ENCODE data around the gene NDUFA13.

The NDUFA13 gene

DNA sequence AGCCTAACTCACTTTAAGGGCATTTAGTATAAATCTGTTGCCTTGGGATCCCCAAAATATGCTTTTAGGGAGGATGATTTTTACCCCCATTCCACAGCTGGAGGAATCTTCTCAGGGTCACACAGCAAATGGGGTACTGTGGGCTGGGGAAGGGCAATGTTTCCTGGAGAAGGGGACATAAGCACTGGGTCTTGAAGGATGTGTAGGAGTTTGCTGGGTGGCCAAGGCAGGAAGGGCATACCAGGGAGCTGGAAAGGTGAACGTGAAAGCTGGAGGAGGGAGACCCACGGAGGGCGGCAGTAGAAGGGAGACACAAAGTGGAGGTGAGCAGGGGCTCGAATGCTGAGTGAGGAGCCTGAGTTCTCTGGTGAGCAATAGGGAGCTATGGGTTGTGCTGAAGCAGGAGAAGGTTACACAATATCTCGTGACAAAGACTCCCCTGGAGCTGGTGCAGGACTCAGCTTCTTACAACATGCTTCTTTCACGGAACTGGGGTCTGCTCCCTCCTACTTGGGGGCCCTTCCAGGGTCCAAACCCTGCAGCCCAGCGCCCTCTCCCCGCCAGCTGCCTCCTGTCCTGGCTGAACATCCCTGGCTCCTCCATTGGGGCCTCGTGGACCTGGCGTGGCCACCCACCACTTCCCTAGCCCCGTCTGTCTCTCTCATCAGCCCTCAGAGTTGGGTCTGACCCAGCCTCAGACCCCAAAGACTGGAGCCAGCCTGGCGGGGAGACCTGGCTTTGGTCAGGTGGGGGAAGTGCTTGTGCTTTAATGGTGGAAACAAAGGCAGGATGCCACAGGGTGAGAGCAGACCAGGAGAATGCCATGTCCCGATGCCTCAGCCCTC lies 33.1 kb downstream of the NDUFA13 start:
- no peak for DNase-seq (ENCODE audit: low spot score)

DNA sequence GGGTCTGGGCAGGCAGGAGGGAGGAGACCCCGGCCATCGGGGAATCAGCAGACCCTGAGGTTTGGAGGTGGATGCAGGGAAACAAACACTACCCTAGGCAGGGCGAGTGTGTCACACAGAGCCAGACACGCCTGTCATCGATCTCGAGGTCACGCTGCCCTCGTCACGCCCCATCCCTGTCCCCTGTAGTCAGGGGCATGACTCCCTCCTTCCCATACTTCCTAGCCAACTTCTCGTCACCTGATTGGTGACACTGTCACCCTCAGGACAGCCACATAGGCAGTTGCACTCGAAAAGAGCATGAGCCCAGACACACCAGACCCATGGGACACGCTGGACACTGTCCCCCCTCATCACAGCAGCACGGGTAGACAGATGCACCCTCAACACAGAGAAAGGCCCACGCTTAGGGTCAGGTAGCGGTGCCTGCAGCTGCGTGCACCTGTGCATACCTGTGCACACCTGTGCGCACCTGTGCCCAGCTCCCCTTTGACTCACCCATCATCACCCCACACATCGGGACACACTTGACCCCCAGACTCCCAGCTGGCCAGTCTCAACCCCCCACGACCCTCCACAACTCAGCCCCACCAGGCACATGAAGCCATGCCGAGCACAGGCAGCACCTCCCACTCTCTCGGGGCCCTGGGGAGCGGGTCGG lies 33.9 kb downstream of the NDUFA13 start:
- DNase-seq (ENCODE audit: low spot score): no peak

DNA sequence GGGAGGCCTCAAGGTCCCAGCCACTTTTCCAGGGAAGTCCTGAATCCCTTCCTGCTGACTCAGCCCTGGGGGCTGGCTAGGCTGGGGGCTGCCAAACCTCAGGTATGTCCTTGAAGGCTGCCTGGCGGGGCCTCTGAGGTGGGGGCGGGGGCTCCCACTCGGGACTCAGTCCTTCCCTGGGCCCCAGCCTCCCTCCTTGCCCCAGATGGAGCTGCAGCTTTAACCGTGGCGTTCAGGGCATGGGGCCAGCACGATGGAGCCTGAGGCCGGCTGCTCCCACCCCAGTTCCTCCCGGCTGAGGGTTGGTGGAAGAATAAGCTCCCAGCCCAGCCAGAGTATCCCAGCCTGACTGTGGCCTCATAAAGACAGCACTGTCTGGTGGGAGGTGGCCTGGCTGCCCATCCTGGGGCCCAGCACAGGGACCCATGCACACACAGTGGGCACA lies 34.5 kb downstream of the NDUFA13 start:
- DNase-seq (ENCODE audit: low spot score): no peak

DNA sequence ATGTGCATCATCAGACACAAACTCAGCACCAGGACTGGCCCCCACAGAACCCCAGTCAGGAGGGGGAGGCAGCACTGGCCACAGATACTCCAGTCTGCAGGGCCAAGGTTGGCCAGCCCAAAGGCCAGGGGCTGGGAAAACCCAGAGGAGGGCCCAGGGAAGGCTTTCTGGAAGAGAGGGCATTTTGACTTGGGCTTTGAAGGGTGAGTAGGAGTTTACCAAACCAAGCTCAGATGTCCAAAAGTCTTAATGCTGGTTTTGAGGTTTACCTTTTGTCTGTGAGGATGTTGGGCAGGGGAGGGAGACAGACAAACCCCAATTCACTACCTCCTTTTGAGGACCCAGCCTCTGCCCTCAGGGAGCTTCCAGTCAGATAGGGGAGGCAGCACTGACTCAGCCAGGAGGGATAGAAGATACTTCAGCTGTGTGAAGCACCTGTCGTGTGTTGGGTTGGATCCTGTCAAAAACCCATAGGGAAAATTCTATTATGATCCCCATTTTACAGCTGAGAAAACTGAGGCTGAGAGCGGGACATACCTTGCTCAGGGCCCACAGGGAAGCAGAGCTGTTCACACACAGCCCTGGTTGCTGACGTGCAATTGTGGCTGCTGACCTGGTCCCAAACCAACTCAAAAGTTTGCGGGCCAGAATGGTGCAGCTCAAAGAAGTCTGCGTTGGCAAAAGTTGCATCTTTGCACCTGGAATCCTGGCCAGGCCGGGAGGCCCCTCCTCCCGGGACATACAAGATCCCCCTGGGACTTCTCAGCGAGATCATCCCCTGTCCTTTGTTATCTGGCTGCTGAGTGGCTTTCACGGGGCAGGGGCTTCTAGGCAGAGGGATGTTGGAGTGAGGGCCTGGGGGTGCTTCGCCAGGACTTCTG lies 35.2 kb downstream of the NDUFA13 start:
- DNase-seq (ENCODE audit: low spot score): no peak

DNA sequence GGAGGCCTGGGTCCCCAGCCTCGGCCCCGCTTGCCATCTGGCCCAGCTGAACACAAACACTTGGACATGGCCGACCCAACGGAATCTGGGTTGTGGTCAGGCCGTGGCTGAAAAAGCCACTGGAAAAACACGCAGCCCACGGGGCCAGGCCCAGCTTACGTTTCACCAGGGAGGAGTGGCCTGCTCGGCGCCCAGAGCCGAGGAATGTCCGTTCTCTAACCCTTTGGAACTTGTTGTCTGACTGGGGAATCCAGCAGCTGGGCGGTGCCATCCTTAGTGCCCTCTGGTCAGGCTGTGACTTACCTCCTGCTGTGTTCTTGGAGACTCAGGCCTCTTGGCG lies 35.8 kb downstream of the NDUFA13 start:
- no peak for DNase-seq (ENCODE audit: low spot score)

DNA sequence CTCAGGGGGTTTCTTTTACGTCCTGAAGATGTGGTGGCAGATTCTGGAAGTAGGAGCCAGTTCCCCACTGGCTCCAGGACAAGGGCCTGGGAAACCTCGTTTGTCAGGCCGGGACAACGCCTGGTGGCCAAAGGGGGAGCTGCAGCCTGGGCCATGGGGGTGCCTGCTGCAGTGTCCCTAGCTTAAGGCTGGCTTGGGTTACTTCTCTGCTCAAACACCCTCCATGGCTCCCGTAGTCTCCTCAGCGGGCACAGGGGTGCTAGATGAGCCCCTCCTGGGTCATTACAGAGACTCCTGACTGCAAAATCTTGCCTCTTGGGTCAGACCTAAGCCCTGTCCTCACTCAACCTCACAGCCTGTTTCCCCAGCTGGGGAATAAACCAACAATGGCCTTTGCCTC lies 36.8 kb downstream of the NDUFA13 start:
- peak; percentile 31 for DNase-seq (ENCODE audit: low spot score)

DNA sequence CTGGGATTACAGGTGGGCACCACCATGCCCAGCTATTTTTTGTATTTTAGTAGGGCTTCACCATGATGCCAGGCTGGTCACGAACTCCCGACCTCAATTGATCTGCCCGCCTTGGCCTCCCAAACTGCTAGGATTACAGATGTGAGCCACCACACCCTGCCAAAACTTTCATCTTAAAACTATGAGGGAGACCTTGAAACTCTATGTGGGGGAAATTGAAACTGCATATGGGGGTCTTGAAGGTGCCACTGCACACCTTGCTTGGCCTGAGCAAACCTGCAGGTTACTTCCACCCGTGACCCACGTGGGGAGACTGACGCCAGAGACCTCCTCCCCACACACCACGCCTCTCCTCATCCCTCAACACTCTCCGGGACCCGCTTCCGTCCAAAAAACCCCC lies 37.6 kb downstream of the NDUFA13 start:
- DNase-seq (ENCODE audit: low spot score): no peak

DNA sequence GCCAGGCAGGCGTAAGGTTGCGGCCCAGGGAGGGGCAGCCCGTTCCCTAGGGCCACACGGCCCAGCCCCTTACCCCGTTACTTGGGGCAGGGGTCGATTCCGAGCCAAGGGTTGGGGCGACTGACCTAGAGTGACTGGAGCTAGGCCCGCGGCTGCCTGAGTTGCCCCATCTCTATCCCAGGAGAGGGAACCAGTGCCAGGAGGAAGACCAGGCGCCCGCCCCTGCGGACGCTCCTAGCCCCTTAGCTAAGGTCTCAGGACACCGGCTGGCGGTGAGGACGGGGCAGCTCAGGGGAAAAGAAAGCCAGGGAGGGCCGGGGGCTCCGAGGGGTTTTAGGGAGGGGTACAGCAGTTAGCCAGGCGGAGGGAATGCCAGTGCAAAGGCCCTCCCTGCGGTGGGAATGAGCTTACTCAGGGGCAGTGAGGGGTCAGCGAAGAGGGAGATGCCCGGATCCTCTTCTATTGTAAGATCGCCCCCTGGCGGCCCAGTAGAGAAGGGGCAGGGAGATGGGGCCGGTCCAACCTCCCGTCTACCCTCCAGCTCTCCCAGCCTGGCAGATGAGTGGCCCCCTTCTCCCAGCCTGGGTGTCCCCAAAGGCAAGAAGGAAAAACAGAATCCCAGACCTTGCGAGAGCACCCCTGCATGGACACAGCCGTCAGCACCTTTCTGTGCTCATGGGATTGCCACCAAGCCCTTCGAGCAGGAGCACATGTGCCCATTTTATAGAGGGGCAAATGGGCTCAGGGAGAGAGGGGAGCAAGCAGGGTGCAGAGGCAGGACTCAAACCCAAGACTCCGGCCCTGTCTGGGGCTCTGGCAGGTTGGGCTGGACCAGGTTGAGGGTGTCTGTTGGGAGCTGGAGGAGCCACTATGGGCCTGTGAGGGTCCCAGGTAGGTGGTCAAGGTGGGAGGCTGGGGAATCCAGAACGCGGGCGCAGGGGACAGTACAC lies 38.3 kb downstream of the NDUFA13 start:
- DNase-seq (ENCODE audit: low spot score): peak; percentile 33

DNA sequence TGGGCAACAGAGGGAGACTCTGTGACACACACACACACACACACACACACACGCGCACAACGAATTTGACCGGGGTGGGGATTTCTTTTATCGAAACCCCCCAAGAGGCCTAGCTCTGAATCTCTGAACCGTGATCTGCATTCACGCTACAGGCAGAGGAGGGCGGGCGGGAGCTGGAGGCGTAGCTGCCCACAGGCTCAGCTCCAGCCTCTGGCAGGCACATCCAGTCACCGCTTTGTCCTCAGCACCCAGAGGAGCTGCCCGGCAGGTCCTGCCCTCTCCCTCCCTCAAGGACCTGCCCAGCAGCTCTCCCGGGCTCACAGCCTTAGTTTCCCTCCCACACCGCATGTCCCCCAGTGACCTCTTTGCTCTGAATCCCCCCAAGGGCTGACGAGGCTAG lies 42.0 kb downstream of the NDUFA13 start:
- DNase-seq (ENCODE audit: low spot score): no peak

DNA sequence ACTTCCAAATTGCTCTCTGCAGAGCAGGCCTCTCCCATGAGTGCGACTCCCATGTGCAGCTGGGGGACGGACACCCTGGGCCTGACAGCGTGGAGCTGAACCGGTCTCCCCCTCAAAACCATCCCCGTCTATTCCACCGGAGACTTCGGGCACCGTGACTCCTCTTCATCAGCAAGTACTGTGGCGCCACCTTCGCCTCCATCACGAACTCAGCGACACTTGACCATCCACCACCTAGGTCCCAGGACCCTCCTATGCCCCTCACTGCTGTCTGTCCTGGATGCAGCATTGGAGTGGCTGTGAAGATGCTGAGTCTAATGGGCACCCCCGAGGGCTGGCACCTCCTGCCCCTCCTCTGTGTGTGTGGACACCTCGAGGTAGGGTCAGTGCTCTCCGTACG lies 42.6 kb downstream of the NDUFA13 start:
- DNase-seq (ENCODE audit: low spot score): no peak

DNA sequence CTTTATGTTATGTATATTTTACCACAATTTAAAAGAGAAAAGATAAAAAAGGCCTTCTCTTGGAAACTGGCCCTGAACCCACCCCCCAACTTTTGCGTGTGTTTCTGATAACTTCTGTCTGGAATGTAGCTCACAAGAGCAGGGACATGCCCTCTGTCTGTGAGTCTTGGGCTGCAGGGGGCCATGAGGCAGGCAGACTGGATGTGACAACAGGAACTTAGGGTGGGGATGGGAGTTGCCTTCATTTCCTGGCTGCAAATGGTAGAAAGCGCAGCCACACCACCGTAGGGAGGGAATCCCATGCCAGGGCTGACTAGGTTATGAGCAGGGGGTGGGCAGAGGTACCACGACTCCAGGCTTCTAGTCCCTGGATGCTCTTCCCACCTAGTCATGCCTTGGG lies 43.9 kb downstream of the NDUFA13 start:
- no peak for DNase-seq (ENCODE audit: low spot score)

DNA sequence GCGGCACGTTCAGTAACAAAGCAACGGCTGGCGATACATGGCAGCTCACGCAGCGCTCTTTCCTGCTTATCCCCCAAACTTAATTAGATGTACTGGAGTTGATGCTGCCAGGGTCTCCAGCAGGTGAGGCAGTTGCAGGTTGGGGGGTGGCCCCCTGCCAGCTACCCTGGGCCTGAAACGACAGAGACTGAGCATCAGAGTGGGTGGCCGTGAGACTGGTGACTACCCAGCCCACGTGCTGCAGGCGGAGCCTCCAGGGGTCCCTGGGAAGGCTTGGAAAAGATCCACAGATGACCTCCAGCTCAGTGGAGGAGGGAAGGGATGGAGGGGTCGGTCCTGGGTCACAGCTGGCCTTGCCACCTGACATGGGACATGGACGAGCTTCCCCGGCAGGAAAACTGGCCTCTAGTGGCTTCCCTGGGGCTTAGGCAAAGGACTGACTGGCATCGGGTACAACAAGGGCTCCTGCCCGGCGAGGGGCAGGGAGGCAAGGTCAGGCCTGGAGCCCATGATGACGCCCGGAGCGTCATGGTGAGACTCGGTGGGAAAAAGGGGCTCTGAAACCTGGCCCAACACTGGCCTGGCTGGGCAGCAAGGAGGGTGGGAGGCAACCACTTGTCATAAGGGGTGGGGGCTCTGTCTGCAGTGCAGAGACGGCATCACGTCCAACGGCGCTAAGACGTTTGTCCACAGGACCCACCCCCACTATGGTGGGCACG lies 46.1 kb downstream of the NDUFA13 start:
- DNase-seq (ENCODE audit: low spot score): no peak

DNA sequence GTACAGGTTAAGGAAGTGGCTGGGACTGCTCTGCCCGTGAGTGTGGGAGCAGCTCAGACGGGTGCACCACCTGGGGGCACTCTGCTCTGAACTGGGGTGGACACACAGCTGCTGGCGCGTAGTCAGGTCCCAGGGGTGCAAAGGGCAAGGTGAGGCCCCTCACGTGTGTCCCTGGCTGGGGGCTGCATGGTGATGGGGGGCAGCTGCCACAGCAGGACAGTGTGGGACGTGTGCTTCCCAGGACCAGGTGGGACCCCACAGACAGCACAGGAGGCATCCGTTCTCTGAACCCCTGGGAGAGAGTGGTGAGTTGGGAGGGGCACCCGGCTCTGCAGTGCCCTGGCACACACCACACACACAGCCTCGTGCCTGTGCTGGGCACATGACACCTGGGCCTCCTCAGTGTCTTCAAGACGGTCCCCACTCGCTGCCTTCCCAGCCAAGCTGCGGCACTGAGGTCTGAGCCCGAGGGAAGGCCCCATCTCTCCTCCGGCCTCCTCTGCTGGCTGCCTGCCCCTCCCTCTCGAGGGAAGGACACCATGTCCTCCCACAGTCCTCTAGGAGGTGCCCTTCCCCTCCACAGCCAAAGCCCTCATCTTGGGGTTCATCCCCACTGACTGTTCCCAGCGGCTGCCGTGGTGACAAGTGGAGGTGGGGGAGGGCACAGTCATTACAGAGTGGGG lies 46.8 kb downstream of the NDUFA13 start:
- no peak for DNase-seq (ENCODE audit: low spot score)

DNA sequence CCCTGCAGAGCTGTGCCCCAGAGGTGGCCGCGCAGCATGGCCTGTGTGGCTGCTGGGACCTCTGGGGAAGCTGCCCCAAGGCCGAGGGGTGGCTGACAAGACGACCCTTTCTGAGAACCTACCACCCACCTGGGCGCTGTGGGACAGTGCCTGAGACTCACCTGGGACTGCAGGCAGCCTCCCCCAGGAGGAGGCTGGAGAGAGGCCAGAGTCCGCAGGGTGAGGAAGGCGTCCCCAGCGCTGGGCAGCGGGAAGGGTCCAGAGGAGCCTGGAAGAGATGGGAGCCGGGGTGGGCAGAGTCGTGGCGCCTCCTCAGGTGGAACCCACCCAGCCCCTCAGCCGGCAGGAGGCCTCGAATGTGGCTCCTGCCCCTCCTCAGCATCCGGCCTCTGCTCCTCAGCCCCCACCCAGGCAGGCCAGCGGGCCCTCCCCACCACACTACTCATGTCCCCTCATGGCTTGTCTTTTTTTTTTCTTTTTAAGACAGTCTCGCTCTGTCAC lies 47.4 kb downstream of the NDUFA13 start:
- no peak for DNase-seq (ENCODE audit: low spot score)

DNA sequence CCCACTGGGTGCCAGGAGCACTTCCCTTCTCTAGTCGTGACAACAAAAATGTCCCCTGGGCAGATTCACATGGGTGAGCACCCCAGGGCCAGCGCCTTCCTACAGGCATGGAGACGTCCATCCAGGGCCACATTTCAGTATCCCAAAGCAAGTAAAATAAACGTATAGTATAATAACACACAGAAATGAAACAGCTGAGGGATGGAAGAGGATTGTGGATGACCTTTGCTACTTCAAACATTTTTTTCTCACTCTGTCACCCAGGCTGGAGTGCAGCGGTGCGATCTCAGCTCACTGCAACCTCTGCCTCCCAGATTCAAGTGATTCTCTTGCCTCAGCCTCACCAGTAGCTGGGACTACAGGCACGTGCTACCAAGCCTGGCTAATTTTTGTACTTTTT lies 50.3 kb downstream of the NDUFA13 start:
- DNase-seq (ENCODE audit: low spot score): no peak

DNA sequence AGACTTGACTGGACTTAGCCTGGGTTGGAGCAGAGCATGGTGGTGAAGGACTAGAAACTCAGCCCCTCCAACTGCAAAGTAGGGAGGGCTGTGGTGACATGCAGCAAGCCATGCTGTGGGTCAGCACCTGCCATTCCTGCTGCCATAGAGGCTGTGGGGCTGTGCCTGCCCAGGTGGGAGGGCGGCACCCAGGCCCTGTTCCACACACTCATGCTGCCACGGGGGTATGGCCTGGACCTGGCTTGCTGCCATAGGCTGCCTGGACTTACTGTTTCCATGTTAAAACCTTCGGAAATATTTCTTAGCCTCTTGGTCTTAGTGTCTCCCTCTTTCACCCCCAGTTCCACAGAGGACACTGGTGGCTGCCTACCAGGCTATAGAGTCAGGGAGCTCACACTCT lies 51.4 kb downstream of the NDUFA13 start:
- DNase-seq (ENCODE audit: low spot score): no peak

DNA sequence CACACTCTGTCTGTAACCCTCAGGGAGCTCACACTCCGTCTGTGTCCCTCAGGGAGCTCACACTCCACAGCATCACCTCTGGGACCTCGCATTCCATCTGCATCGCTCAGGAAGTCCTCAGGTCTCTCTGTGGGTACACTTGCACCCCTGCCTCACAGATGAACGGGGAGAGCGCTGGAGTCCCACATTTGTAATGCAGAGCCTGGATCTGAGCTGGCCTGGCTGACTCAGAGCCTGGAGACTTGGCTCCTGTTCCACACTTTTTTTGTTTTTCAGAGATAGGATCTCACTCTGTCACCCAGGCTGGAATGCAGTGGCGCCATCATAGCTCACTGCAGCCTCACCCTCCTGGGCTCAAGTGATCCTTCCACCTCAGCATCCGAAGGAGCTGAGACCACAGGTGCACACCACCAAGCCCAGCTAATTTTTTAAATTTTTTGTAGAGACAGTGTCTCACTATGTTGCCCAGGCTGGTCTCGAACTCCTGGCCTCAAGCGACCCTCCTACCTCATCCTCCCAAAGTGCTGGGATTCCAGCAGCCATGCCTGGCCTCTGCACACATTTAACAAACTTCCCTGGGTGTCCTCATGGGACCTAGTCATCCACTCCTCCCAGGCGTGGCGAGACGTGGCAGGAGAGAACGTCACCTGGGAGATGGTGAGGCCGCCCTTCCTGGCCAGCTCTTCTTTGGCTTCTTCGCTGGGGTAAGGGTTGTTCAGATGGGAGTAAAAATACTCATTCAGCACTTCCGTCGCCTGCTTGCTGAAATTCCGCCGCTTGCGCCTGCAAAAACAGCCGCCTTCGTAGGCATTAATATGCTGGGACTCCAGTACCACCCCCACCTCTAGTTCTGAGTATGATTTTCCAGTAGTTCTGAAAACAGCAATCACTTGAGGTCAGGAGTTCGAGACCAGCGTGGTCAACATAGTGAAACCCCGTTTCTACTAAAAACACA lies 53.1 kb downstream of the NDUFA13 start:
- no peak for DNase-seq (ENCODE audit: low spot score)

DNA sequence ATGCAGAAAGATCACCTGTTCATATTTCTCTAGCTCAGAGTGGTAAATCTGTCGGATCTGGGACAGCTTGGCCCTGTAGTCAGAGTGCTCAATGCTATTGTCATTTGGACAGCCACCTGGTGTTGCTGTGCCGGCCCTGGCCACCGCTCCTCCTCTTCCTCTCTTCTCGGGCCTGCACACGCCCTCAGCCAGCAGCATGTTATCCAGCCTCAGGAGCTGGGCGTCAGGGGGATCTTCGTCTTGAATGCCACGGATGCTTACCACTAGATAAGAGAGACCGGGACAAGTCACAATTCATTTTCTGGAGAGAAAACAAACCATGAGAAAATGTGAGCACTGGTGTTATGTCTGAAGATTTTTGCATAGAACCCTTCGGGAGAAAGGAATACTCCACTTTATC lies 54.5 kb downstream of the NDUFA13 start:
- DNase-seq (ENCODE audit: low spot score): no peak

Measured in cerebellar cortex (tissue), 1 donor.